PC-3 (cell line): ENCODE data around the gene KAZN. TPM values are rescaled to one million over a fixed set of nuclear protein-coding genes. Genes with fewer than 3 reads are reported as not detected.

ENCODE experiments used
- ATAC-seq: fragments of 200-7000 bp; cut with Tn5 transposase; 2 replicates; pipeline ENCODE4 v1.9.1; 2020; ENCODE audit warnings: mild to moderate bottlenecking, moderate library complexity
- BruUV-seq: library from RNA; stranded (reverse); fragments of 400-500 nt; replicated peaks from 2 replicates; lab custom pipeline; 2021; lab: Mats Ljungman, UMichigan
- CTCF ChIA-PET: fragments of 300-600 bp; sonication (Branson Sonifier 250); formaldehyde crosslinking; loops from one replicate; lab custom pipeline; 2022; ENCODE audit warnings: antibody characterized with exemption; lab: Charles Lee
- POLR2A ChIA-PET: fragments of 300-600 bp; sonication (Branson Sonifier 250); formaldehyde crosslinking; loops from one replicate; lab custom pipeline; 2022; ENCODE audit warnings: antibody characterized with exemption; ENCODE audit not compliant: unreplicated experiment; lab: Charles Lee
- DNase-seq: peaks from one replicate; pipeline ENCODE4 v3.0.0-alpha.2; 2015
- H2AFZ ChIP-seq: fragments of 300-600 bp; sonication (generic); 2 replicates; pipeline ENCODE4 v1.6.0; 2016; ENCODE audit warnings: antibody characterized with exemption, low read length
- H3F3A ChIP-seq: fragments of 300-600 bp; sonication (generic); one replicate; pipeline ENCODE4 v1.6.0; 2017; ENCODE audit warnings: antibody characterized with exemption, low read length, control low read depth, mild to moderate bottlenecking; ENCODE audit not compliant: unreplicated experiment
- H3K27ac ChIP-seq: fragments of 300-600 bp; sonication (generic); 2 replicates; pipeline ENCODE4 v1.5.1; 2016; ENCODE audit warnings: mild to moderate bottlenecking, low read length
- H3K27me3 ChIP-seq: fragments of 300-600 bp; sonication (generic); 2 replicates; pipeline ENCODE4 v1.6.1; 2016; ENCODE audit warnings: low read length, mixed read lengths
- H3K36me3 ChIP-seq: fragments of 300-600 bp; sonication (generic); 2 replicates; pipeline ENCODE4 v1.6.1; 2016; ENCODE audit warnings: low read depth, mixed run types, low read length, mixed read lengths
- H3K4me1 ChIP-seq: fragments of 300-600 bp; sonication (generic); 2 replicates; pipeline ENCODE4 v1.5.1; 2016; ENCODE audit warnings: low read length; ENCODE audit not compliant: insufficient read depth
- H3K4me2 ChIP-seq: fragments of 300-600 bp; sonication (generic); 2 replicates; pipeline ENCODE4 v1.6.0; 2016; ENCODE audit warnings: low read length
- H3K4me3 ChIP-seq: fragments of 300-600 bp; sonication (generic); 2 replicates; pipeline ENCODE4 v1.5.1; 2016; ENCODE audit warnings: mild to moderate bottlenecking, low read length, mixed read lengths
- H3K79me2 ChIP-seq: fragments of 300-600 bp; sonication (generic); 2 replicates; pipeline ENCODE4 v1.6.1; 2017; ENCODE audit warnings: low read length, mixed read lengths
- H3K9ac ChIP-seq: fragments of 300-600 bp; sonication (generic); 2 replicates; pipeline ENCODE4 v1.6.0; 2016; ENCODE audit warnings: mild to moderate bottlenecking, low read length
- H3K9me2 ChIP-seq: fragments of 300-600 bp; sonication (generic); replicated peaks from 2 replicates; pipeline ENCODE4 v1.6.1; 2016; ENCODE audit warnings: mixed run types, low read length, mixed read lengths
- H3K9me3 ChIP-seq: fragments of 300-600 bp; sonication (generic); 2 replicates; pipeline ENCODE4 v1.6.1; 2016; ENCODE audit warnings: low read length, mixed read lengths
- H4K20me1 ChIP-seq: fragments of 300-600 bp; sonication (generic); 2 replicates; pipeline ENCODE4 v1.6.1; 2016; ENCODE audit warnings: low read length, mixed read lengths
- CTCF ChIP-seq: fragments of 300-600 bp; sonication (generic); conservative IDR thresholded peaks from 2 replicates; pipeline ENCODE4 v1.5.1; 2017; ENCODE audit warnings: antibody characterized with exemption, low read depth, mild to moderate bottlenecking, low read length
- EZH2 ChIP-seq: fragments of 300-600 bp; sonication (generic); IDR thresholded peaks from one replicate; pipeline ENCODE4 v1.6.1; 2017; ENCODE audit warnings: antibody characterized with exemption, mild to moderate bottlenecking, low read length; ENCODE audit not compliant: unreplicated experiment
- EZH2phosphoT487 ChIP-seq: fragments of 300-600 bp; sonication (generic); IDR thresholded peaks from 2 replicates; pipeline ENCODE4 v1.6.1; 2018; ENCODE audit warnings: mild to moderate bottlenecking, antibody characterized with exemption, low read length, borderline replicate concordance
- intact Hi-C: fragments of 100-400 bp; cut with micrococcal nuclease; formaldehyde crosslinking; loops from 2 replicates; pipeline ENCODE4 v1.9.0; 2023
- total RNA-seq: library from RNA; depleted of rRNA; stranded (reverse); fragments of >200 nt; gene quantifications from 2 replicates; pipeline ENCODE4 v1.2.3, GENCODE V29; 2014

Gene KAZN
- total RNA-seq, 1 experiment from 2014 or later = 2.0 TPM

- Histone ChIP-seq H3K27me3 (no peaks in the 10 kb centered on the region), H4K20me1 (no peaks in the 10 kb centered on the region), H3F3A (no peaks in the 10 kb centered on the region), H3K4me3 (no peak overlapping the region), H3K27ac (no peak overlapping the region), H3K4me1 (peaks cover 14% of the 10 kb centered on the region), H2AFZ (no peak overlapping the region), H3K4me2 (no peak overlapping the region), H3K9me2 (no peaks in the 10 kb centered on the region), H3K9ac (no peak overlapping the region), H3K9me3 (no peaks in the 10 kb centered on the region), H3K36me3 (no peaks in the 10 kb centered on the region), H3K79me2 (no peaks in the 10 kb centered on the region)
- TF ChIP-seq EZH2 (no peak), EZH2phosphoT487 (no peak), CTCF (no peak)
- CTCF ChIA-PET = no interaction called here
- no TSS peak for BruUV-seq
- DNase-seq (no peak), ATAC-seq (no peak)
- POLR2A ChIA-PET = no interaction called here
- intact Hi-C loops = no loop called here
These were observed 47.1 kb upstream of the KAZN start for GRCh38 chr1:14551386-14551785.

GRCh38 chr1:14552246-14552965, 46.1 kb upstream of the KAZN start:
- Histone ChIP-seq H3K9ac (no peak overlapping the region), H4K20me1 (no peaks in the 10 kb centered on the region), H3K4me2 (no peak overlapping the region), H3K27ac (no peak overlapping the region), H3K79me2 (no peaks in the 10 kb centered on the region), H3K9me3 (no peaks in the 10 kb centered on the region), H3K4me1 (peaks cover 14% of the 10 kb centered on the region), H3K36me3 (no peaks in the 10 kb centered on the region), H3F3A (no peaks in the 10 kb centered on the region), H3K9me2 (no peaks in the 10 kb centered on the region), H3K27me3 (no peaks in the 10 kb centered on the region), H3K4me3 (no peak overlapping the region), H2AFZ (no peak overlapping the region)
- no peak for TF ChIP-seq EZH2phosphoT487
- TF ChIP-seq EZH2 = no peak
- TF ChIP-seq CTCF = no peak
- CTCF ChIA-PET = no interaction called here
- POLR2A ChIA-PET = no interaction called here
- ATAC-seq (no peak; the same call in 1 of the 2 replicates), DNase-seq (no peak)
- no TSS peak for BruUV-seq
- intact Hi-C loops = no loop called here

GRCh38 chr1:14553711-14554110, 44.8 kb upstream of the KAZN start:
- Histone ChIP-seq H2AFZ (no peak overlapping the region), H3K4me2 (no peak overlapping the region), H3K36me3 (no peaks in the 10 kb centered on the region), H3K9me3 (no peaks in the 10 kb centered on the region), H3K9ac (no peak overlapping the region), H4K20me1 (no peaks in the 10 kb centered on the region), H3K79me2 (no peaks in the 10 kb centered on the region), H3K4me3 (no peak overlapping the region), H3F3A (no peaks in the 10 kb centered on the region), H3K4me1 (peaks cover 14% of the 10 kb centered on the region), H3K9me2 (no peaks in the 10 kb centered on the region), H3K27ac (no peak overlapping the region), H3K27me3 (no peaks in the 10 kb centered on the region)
- TF ChIP-seq EZH2phosphoT487 = no peak
- no peak for TF ChIP-seq EZH2
- no peak for TF ChIP-seq CTCF
- intact Hi-C loops = no loop called here
- CTCF ChIA-PET = no interaction called here
- ATAC-seq = no peak
- POLR2A ChIA-PET = no interaction called here
- BruUV-seq = no TSS peak
- DNase-seq = no peak
